SU-DHL-6 (cell line): ENCODE results near the gene PKDCC.

Experiments used
- H2AFZ ChIP-seq: fragments of 200-600 bp; sonication (generic); 2 replicates; pipeline ENCODE4 v1.6.1; 2014; ENCODE audit warnings: low read depth, mild to moderate bottlenecking, moderate library complexity, mixed read lengths, antibody characterized with exemption, low read length; ENCODE audit not compliant: severe bottlenecking
- H3F3A ChIP-seq: fragments of 200-600 bp; shearing (Covaris generic); 2 replicates; pipeline ENCODE4 v1.6.0; 2016; ENCODE audit warnings: antibody characterized with exemption, mild to moderate bottlenecking; ENCODE audit not compliant: insufficient read depth
- H3K27ac ChIP-seq: fragments of 200-600 bp; sonication (generic); 2 replicates; pipeline ENCODE4 v1.5.1; 2016; ENCODE audit warnings: low read depth, mild to moderate bottlenecking, low read length, moderate library complexity, mixed read lengths
- H3K27me3 ChIP-seq: fragments of 200-600 bp; sonication (generic), shearing (Covaris generic); 2 replicates; pipeline ENCODE4 v1.6.0; 2014; ENCODE audit warnings: mild to moderate bottlenecking, low read length
- H3K36me3 ChIP-seq: fragments of 200-600 bp; sonication (generic); 2 replicates; pipeline ENCODE4 v1.6.1; 2014; ENCODE audit warnings: mild to moderate bottlenecking, low read length, mixed read lengths
- H3K4me2 ChIP-seq: fragments of 300-600, 200-600 bp; shearing (Covaris generic), sonication (generic); 2 replicates; pipeline ENCODE4 v1.6.0; 2014; ENCODE audit warnings: low read length, low read depth, mild to moderate bottlenecking; ENCODE audit not compliant: poor library complexity, severe bottlenecking
- H3K4me3 ChIP-seq: fragments of 200-600 bp; sonication (generic); 2 replicates; pipeline ENCODE4 v1.5.1; 2014; ENCODE audit warnings: antibody characterized with exemption, low read length, mild to moderate bottlenecking, mixed read lengths; ENCODE audit not compliant: insufficient read depth, poor library complexity, severe bottlenecking
- H3K79me2 ChIP-seq: fragments of 200-600 bp; sonication (generic); 2 replicates; pipeline ENCODE4 v1.6.1; 2014; ENCODE audit warnings: mild to moderate bottlenecking, low read length, moderate library complexity; ENCODE audit not compliant: insufficient read depth
- H3K9ac ChIP-seq: fragments of 200-600 bp; sonication (generic); 2 replicates; pipeline ENCODE4 v1.7.0; 2014; ENCODE audit warnings: mild to moderate bottlenecking, low read length
- H3K9me2 ChIP-seq: fragments of 200-600 bp; sonication (generic); replicated peaks from 2 replicates; pipeline ENCODE4 v1.6.1; 2014; ENCODE audit warnings: low read length; ENCODE audit not compliant: insufficient read depth
- H3K9me3 ChIP-seq: fragments of 200-600 bp; sonication (generic); 2 replicates; pipeline ENCODE4 v1.6.1; 2014; ENCODE audit warnings: low read length, mixed read lengths; ENCODE audit not compliant: insufficient read depth
- H4K20me1 ChIP-seq: fragments of 200-600 bp; sonication (generic); 2 replicates; pipeline ENCODE4 v1.6.1; 2014; ENCODE audit warnings: low read depth, mild to moderate bottlenecking, antibody characterized with exemption, low read length, moderate library complexity, mixed read lengths
- EZH2phosphoT487 ChIP-seq: fragments of 200-600 bp; sonication (generic), shearing (Covaris generic); conservative IDR thresholded peaks from 2 replicates; pipeline ENCODE4 v1.6.1; 2018; ENCODE audit warnings: mild to moderate bottlenecking, antibody characterized with exemption, low read length, moderate library complexity, mixed read lengths
- TF ChIP-seq, protein P1 (sequence below): fragments of 200-600 bp; sonication (generic); IDR thresholded peaks from one replicate; pipeline ENCODE4 v1.5.1; 2017; ENCODE audit warnings: antibody characterized with exemption, mild to moderate bottlenecking, low read length, moderate library complexity; ENCODE audit not compliant: insufficient read depth, poor library complexity, severe bottlenecking

PKDCC gene

DNA sequence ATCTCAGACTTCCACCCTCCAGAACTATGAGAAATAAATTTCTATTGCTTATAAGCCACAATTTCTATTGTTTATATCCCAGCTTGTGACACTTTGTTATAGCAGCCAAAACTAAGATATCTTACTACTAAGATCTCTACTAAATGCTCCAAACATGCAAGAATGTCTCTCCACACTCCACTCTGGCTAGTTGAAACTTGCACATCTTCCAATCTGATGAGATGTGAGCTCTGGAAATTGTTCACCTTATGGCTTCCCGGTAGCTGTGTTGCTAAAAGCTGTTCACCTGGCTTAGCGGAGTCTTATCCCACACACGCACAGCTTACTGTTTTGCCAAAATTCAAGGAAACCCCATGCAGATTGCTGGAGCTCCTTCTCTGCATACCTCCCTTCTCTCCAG lies 43.9 kb downstream of the PKDCC start:
- no peak overlapping the region for H3K4me2 ChIP-seq
- H3K36me3 ChIP-seq, result no peaks in the 10 kb centered on the region
- H3K9me2 ChIP-seq, result no peaks in the 10 kb centered on the region
- H2AFZ ChIP-seq, result no peak overlapping the region
- no peak overlapping the region for H3K4me3 ChIP-seq
- H3K79me2 ChIP-seq, result no peaks in the 10 kb centered on the region
- no peaks in the 10 kb centered on the region for H4K20me1 ChIP-seq
- TF ChIP-seq EZH2phosphoT487, result no peak
- TF ChIP-seq, protein P1, sequence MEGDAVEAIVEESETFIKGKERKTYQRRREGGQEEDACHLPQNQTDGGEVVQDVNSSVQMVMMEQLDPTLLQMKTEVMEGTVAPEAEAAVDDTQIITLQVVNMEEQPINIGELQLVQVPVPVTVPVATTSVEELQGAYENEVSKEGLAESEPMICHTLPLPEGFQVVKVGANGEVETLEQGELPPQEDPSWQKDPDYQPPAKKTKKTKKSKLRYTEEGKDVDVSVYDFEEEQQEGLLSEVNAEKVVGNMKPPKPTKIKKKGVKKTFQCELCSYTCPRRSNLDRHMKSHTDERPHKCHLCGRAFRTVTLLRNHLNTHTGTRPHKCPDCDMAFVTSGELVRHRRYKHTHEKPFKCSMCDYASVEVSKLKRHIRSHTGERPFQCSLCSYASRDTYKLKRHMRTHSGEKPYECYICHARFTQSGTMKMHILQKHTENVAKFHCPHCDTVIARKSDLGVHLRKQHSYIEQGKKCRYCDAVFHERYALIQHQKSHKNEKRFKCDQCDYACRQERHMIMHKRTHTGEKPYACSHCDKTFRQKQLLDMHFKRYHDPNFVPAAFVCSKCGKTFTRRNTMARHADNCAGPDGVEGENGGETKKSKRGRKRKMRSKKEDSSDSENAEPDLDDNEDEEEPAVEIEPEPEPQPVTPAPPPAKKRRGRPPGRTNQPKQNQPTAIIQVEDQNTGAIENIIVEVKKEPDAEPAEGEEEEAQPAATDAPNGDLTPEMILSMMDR, result no peak
- H3K9me3 ChIP-seq, result no peaks in the 10 kb centered on the region
- no peak overlapping the region for H3K27ac ChIP-seq
- H3K9ac ChIP-seq, result no peak overlapping the region
- H3F3A ChIP-seq, result no peaks in the 10 kb centered on the region
- H3K27me3 ChIP-seq, result no peaks in the 10 kb centered on the region

- no peak overlapping the region for H3K4me3 ChIP-seq
- no peak overlapping the region for H3K4me2 ChIP-seq
Observed at GRCh38 chr2:42092084-42092996, 44.5 kb downstream of the PKDCC start.

DNA sequence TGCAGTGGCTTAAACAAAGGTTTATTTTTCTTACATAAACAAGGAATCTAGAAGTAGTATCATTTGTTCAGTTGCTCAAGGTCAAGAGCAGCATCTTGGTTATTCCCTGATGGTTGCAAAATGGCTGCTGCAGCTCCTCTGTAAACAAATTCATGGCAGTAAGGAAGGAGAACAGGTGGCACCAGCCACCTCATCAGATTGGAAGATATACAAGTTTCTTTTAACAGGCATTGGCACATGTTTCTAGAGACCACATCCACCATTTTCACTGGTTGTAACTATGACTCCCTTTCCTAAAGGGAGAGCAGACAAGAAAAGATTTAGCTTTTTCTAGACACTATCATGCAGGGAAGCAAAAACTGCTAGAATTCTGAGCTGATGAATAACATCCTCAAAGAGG lies 46.3 kb downstream of the PKDCC start:
- no peaks in the 10 kb centered on the region for H3K79me2 ChIP-seq
- no peak overlapping the region for H3K4me3 ChIP-seq
- H3K27ac ChIP-seq, result no peak overlapping the region
- no peak overlapping the region for H3K4me2 ChIP-seq
- H3K27me3 ChIP-seq, result no peaks in the 10 kb centered on the region
- H4K20me1 ChIP-seq, result no peaks in the 10 kb centered on the region
- H3K9me3 ChIP-seq, result no peaks in the 10 kb centered on the region
- H2AFZ ChIP-seq, result no peak overlapping the region
- no peaks in the 10 kb centered on the region for H3F3A ChIP-seq
- no peak overlapping the region for H3K9ac ChIP-seq
- TF ChIP-seq EZH2phosphoT487, result no peak
- TF ChIP-seq, protein P1, result no peak
- H3K36me3 ChIP-seq, result no peaks in the 10 kb centered on the region
- no peaks in the 10 kb centered on the region for H3K9me2 ChIP-seq

More at GRCh38 chr2:42092084-42092996, 44.5 kb downstream of the PKDCC start:
- H4K20me1 ChIP-seq, result no peaks in the 10 kb centered on the region
- H2AFZ ChIP-seq, result no peak overlapping the region
- no peaks in the 10 kb centered on the region for H3K27me3 ChIP-seq
- TF ChIP-seq EZH2phosphoT487, result no peak
- TF ChIP-seq, protein P1, result no peak
- no peak overlapping the region for H3K27ac ChIP-seq
- H3F3A ChIP-seq, result no peaks in the 10 kb centered on the region
- H3K36me3 ChIP-seq, result no peaks in the 10 kb centered on the region
- H3K79me2 ChIP-seq, result no peaks in the 10 kb centered on the region
- H3K9me2 ChIP-seq, result no peaks in the 10 kb centered on the region
- no peaks in the 10 kb centered on the region for H3K9me3 ChIP-seq
- H3K9ac ChIP-seq, result no peak overlapping the region
